HG03097 (cell line): ENCODE data around the gene TRIM49D2.
"Not testable (repeated sequence)": the region's sequence is repeated elsewhere in the genome, so short reads cannot be mapped to it uniquely, and the experiment has no call there.

Experiments
- ATAC-seq: cut with Tn5 transposase; IDR thresholded peaks from one replicate; pipeline ENCODE4 v1.9.1; 2021; ENCODE audit not compliant: unreplicated experiment, low FRiP score

TRIM49D2 gene

DNA sequence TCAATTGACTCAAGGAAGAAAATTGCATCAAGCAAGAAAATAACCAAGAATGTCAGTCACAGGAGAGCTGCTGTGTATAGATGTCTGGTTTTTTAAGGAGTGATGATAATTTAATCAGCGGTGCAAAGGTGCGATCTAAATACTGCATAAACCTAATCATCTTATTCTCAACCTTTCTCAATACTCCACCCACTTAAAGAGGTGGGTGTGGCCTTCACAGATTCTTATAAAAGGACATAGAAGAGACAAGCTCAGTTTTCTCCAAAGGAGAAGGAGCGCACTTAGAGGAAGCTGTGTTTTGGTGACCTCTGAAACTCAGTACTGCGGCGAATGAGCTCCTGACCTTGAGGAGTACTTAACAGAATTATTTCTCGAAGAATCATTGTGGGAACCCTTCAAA lies at the start of gene TRIM49D2:
TSS of gene TRIM49D2 (plus strand) at position 301 of the 400 bp plus-strand sequence. CDS start 2,698 bp downstream, outside the sequence.
- ATAC-seq = not testable (repeated sequence)

DNA sequence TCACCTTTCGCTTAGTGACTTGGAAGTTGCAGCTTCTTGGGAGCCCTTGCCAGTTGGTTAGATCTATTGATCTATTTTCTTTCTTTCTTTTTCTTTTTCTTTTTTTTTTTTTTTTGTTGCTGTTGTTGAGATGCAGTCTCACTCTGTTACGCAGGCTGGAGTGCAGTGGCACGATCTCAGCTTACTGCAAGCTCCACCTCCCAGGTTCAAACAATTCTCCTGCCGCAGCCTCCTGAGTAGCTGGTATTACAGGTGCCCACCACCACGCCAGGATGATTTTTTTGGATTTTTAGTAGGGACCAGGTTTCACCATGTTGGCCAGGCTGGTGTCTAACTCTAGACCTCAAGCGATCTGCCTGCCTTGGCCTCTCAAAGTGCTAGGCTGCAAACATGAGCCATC lies 46.4 kb upstream of the TRIM49D2 start:
- ATAC-seq = not testable (repeated sequence)

DNA sequence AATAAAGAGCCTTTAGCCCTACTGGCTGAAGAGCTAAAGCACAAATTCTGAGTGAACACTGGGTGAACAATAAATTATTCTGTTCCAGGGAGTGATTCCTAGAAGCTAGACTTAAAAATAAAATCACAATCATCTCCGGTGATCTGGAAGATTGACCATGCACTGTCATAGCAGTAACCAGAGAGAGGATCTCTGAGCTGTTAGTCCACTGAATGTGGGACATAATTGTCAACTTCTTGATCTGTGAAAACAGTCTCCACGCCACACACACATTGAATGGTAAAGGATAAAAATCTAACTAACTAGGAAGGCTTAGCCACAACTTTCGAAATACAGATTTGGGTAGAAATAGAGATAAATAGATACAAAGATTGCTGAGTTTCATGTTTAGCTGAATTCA lies 30.6 kb upstream of the TRIM49D2 start:
- not testable (repeated sequence) for ATAC-seq

GRCh38 chr11:89900809-89901208 lies 23.1 kb upstream of the TRIM49D2 start:
- not testable (repeated sequence) for ATAC-seq

- no peak for ATAC-seq
These were observed 1.6 kb upstream of the TRIM49D2 start, which contains the start of gene TRIM49D1 for GRCh38 chr11:89922195-89922660. TRIM49D1 (minus strand) TSS chr11:89922245; CDS start chr11:89917710, 4,535 bp downstream.

- not testable (repeated sequence) for ATAC-seq
These were observed 37.0 kb downstream of the TRIM49D2 start for GRCh38 chr11:89960833-89961232.

- not testable (repeated sequence) for ATAC-seq
These were observed 41.9 kb downstream of the TRIM49D2 start, which contains the start of gene TRIM64 for GRCh38 chr11:89965737-89966136. TRIM64 (plus strand) TSS chr11:89966037; CDS start chr11:89968504, 2,467 bp downstream.
